ENCODE results near the gene ID3. TPM values are rescaled to one million over a fixed set of nuclear protein-coding genes. Genes with fewer than 3 reads are reported as not detected.

ID3 gene
- polyA plus RNA-seq, 1 experiment: 15.3 TPM

- CTCF ChIA-PET: interaction anchor here (0.9 to 2.2 kb wide), 5 partner anchors 26 to 56 kb away, joined by 3 to 11 read pairs (median 4); no protein-coding TSS in a partner anchor
- POLR2A ChIA-PET: interaction anchor here (0.5 to 1.2 kb wide), 4 partner anchors 9 to 119 kb away, joined by 3 to 11 read pairs (median 8); partner anchors contain the start of gene ID3
- Histone ChIP-seq H3K27ac (ENCODE audit: low read depth, low read length) (peak overlapping the region; percentile 70), H3K27me3 (ENCODE audit: control insufficient read depth, insufficient read depth, low read length) (no peaks in the 10 kb centered on the region), H3K4me3 (ENCODE audit: low read depth, low read length) (no peak overlapping the region), H3K9me3 (ENCODE audit: control insufficient read depth, insufficient read depth, low read length) (no peaks in the 10 kb centered on the region)
- TF ChIP-seq CTCF (IDR thresholded peaks at IDR 0.05; ENCODE audit: low read depth, low read length): no peak
- DNase-seq (ENCODE audit: low read depth, low spot score): peak; percentile 50
Measured at GRCh38 chr1:23581219-23581618, 21.9 kb upstream of the ID3 start.

- H3K4me3 ChIP-seq (ENCODE audit: low read depth, low read length): no peak overlapping the region
- no peak for TF ChIP-seq CTCF (IDR thresholded peaks at IDR 0.05; ENCODE audit: low read depth, low read length)
- ChIA-PET POLR2A (no interaction called here), CTCF (interaction anchor here (1.0 to 1.6 kb wide), 2 partner anchors 56 to 58 kb away, joined by 5 to 6 read pairs; no protein-coding TSS in a partner anchor)
- no peaks in the 10 kb centered on the region for H3K9me3 ChIP-seq (ENCODE audit: control insufficient read depth, insufficient read depth, low read length)
- H3K27ac ChIP-seq (ENCODE audit: low read depth, low read length): peak overlapping the region; percentile 42
- no peaks in the 10 kb centered on the region for H3K27me3 ChIP-seq (ENCODE audit: control insufficient read depth, insufficient read depth, low read length)
- no peak for DNase-seq (ENCODE audit: low read depth, low spot score)
Measured at GRCh38 chr1:23578997-23579363, 19.7 kb upstream of the ID3 start.

GRCh38 chr1:23578311-23578996 is 19.2 kb upstream of the ID3 start:
- POLR2A ChIA-PET: interaction anchor here (1.7 to 2.6 kb wide), 2 partner anchors 16 to 20 kb away, joined by 8 to 57 read pairs; partner anchors contain the start of gene ID3
- Histone ChIP-seq H3K27me3 (ENCODE audit: control insufficient read depth, insufficient read depth, low read length) (no peaks in the 10 kb centered on the region), H3K4me3 (ENCODE audit: low read depth, low read length) (no peak overlapping the region), H3K27ac (ENCODE audit: low read depth, low read length) (peak overlapping the region; percentile 42), H3K9me3 (ENCODE audit: control insufficient read depth, insufficient read depth, low read length) (no peaks in the 10 kb centered on the region)
- TF ChIP-seq CTCF (IDR thresholded peaks at IDR 0.05; ENCODE audit: low read depth, low read length): no peak
- DNase-seq (ENCODE audit: low read depth, low spot score): no peak
- CTCF ChIA-PET: interaction anchor here (0.6 to 1.6 kb wide), 2 partner anchors 24 to 59 kb away, joined by 3 to 5 read pairs; no protein-coding TSS in a partner anchor

- Histone ChIP-seq H3K9me3 (ENCODE audit: control insufficient read depth, insufficient read depth, low read length) (no peaks in the 10 kb centered on the region), H3K4me3 (ENCODE audit: low read depth, low read length) (peak overlapping the region; percentile 23; the same call in 1 of the 2 replicates), H3K27me3 (ENCODE audit: control insufficient read depth, insufficient read depth, low read length) (no peaks in the 10 kb centered on the region), H3K27ac (ENCODE audit: low read depth, low read length) (peak overlapping the region; percentile 93)
- peak; percentile 67 for DNase-seq (ENCODE audit: low read depth, low spot score)
- ChIA-PET CTCF (interaction anchor here (0.8 to 3.1 kb wide), 9 partner anchors 9 to 61 kb away, joined by 3 to 24 read pairs (median 7); no protein-coding TSS in a partner anchor), POLR2A (interaction anchor here (0.6 to 2.6 kb wide), 9 partner anchors 9 to 233 kb away, joined by 3 to 57 read pairs (median 8); partner anchors contain the start of genes HNRNPR and ID3)
- no peak for TF ChIP-seq CTCF (IDR thresholded peaks at IDR 0.05; ENCODE audit: low read depth, low read length)
Measured at GRCh38 chr1:23577056-23578004, 18.0 kb upstream of the ID3 start.

Data from AG04450 (cell line).